ENCODE results near the gene SIX1. TPM values are rescaled to one million over a fixed set of nuclear protein-coding genes. Genes with fewer than 3 reads are reported as not detected.

Gene SIX1
- total RNA-seq, 3 donors from 2014 or later (not counting 1 experiment from before 2014, with no cell fraction given), result not detected

- no peaks in the 10 kb centered on the region for H3K9me3 Mint-ChIP-seq
- H3K27me3 ChIP-seq (ENCODE audit: control insufficient read depth, insufficient read depth, low read length), result no peaks in the 10 kb centered on the region
- 95% methylated on average over 2 of the region's 5 CpGs for WGBS (ENCODE audit: insufficient coverage)
Measured at GRCh38 chr14:60668431-60669112, 19.3 kb upstream of the SIX1 start.

GRCh38 chr14:60665177-60665550 lies 15.9 kb upstream of the SIX1 start:
- 90% methylated on average over 3 of the region's 3 CpGs for WGBS (ENCODE audit: insufficient coverage)
- intact Hi-C loops (cut with micrococcal nuclease), result no loop called here
- ATAC-seq (no peak), DNase-seq (no peak)
- H3K27me3 ChIP-seq (ENCODE audit: control insufficient read depth, insufficient read depth, low read length), result peaks cover 9% of the 10 kb centered on the region
- TF ChIP-seq CTCF (IDR thresholded peaks at IDR 0.05), result no peak
- Mint-ChIP-seq H3K27ac (no peak overlapping the region), H3K27me3 (ENCODE audit: low read depth in 2 of 2) (peaks cover 28 to 33% of the 10 kb centered on the region in 2 donors), H3K9me3 (no peaks in the 10 kb centered on the region), H3K36me3 (no peaks in the 10 kb centered on the region), H3K4me3 (no peak overlapping the region), H3K4me1 (no peaks in the 10 kb centered on the region)
- H3K9me3 ChIP-seq (ENCODE audit: control insufficient read depth, insufficient read depth, low read length), result no peaks in the 10 kb centered on the region
- H3K4me3 ChIP-seq (ENCODE audit: low read length), result no peak overlapping the region
- no peaks in the 10 kb centered on the region for H3K36me3 ChIP-seq (ENCODE audit: control insufficient read depth, insufficient read depth, low read length)
- no peaks in the 10 kb centered on the region for H3K4me1 ChIP-seq (ENCODE audit: control insufficient read depth, insufficient read depth, low read length)
- no peak overlapping the region for H3K27ac ChIP-seq (ENCODE audit: low read length)

More at GRCh38 chr14:60668431-60669112, 19.3 kb upstream of the SIX1 start:
- H3K36me3 ChIP-seq (ENCODE audit: control insufficient read depth, insufficient read depth, low read length), result no peaks in the 10 kb centered on the region
- H3K4me3 Mint-ChIP-seq, result no peak overlapping the region
- no peaks in the 10 kb centered on the region for H3K36me3 Mint-ChIP-seq
- H3K27ac ChIP-seq (ENCODE audit: low read length), result no peak overlapping the region
- H3K27me3 Mint-ChIP-seq (ENCODE audit: low read depth in 2 of 2), result peaks cover 14 to 16% of the 10 kb centered on the region in 2 donors
- ATAC-seq (no peak), DNase-seq (no peak)
- no peak for TF ChIP-seq CTCF (IDR thresholded peaks at IDR 0.05)
- no peaks in the 10 kb centered on the region for H3K9me3 ChIP-seq (ENCODE audit: control insufficient read depth, insufficient read depth, low read length)
- intact Hi-C loops (cut with micrococcal nuclease), result no loop called here
- no peaks in the 10 kb centered on the region for H3K4me1 ChIP-seq (ENCODE audit: control insufficient read depth, insufficient read depth, low read length)
- no peaks in the 10 kb centered on the region for H3K4me1 Mint-ChIP-seq
- no peak overlapping the region for H3K4me3 ChIP-seq (ENCODE audit: low read length)
- no peak overlapping the region for H3K27ac Mint-ChIP-seq

GRCh38 chr14:60662982-60663381 lies 13.7 kb upstream of the SIX1 start:
- H3K9me3 ChIP-seq (ENCODE audit: control insufficient read depth, insufficient read depth, low read length), result no peaks in the 10 kb centered on the region
- peaks cover 41 to 50% of the 10 kb centered on the region in 2 donors for H3K27me3 Mint-ChIP-seq (ENCODE audit: low read depth in 2 of 2)
- H3K27ac ChIP-seq (ENCODE audit: low read length), result no peak overlapping the region
- no peak for TF ChIP-seq CTCF (IDR thresholded peaks at IDR 0.05)
- 73% methylated on average over 1 of the region's 1 CpG for WGBS (ENCODE audit: insufficient coverage)
- DNase-seq (no peak), ATAC-seq (no peak)
- H3K4me1 ChIP-seq (ENCODE audit: control insufficient read depth, insufficient read depth, low read length), result no peaks in the 10 kb centered on the region
- intact Hi-C loops (cut with micrococcal nuclease), result no loop called here
- H3K27me3 ChIP-seq (ENCODE audit: control insufficient read depth, insufficient read depth, low read length), result peaks cover 13% of the 10 kb centered on the region
- no peak overlapping the region for H3K4me3 ChIP-seq (ENCODE audit: low read length)
- no peak overlapping the region for H3K27ac Mint-ChIP-seq
- no peaks in the 10 kb centered on the region for H3K36me3 ChIP-seq (ENCODE audit: control insufficient read depth, insufficient read depth, low read length)
- H3K9me3 Mint-ChIP-seq, result no peaks in the 10 kb centered on the region
- H3K36me3 Mint-ChIP-seq, result no peaks in the 10 kb centered on the region
- peaks cover 4 to 9% of the 10 kb centered on the region in 2 donors for H3K4me1 Mint-ChIP-seq
- no peak overlapping the region for H3K4me3 Mint-ChIP-seq

- H3K9me3 Mint-ChIP-seq, result no peaks in the 10 kb centered on the region
- H3K36me3 ChIP-seq (ENCODE audit: control insufficient read depth, insufficient read depth, low read length), result no peaks in the 10 kb centered on the region
- DNase-seq (no peak), ATAC-seq (no peak)
- H3K4me3 Mint-ChIP-seq, result no peak overlapping the region
- H3K27ac Mint-ChIP-seq, result no peak overlapping the region
- 33% methylated on average over 1 of the region's 1 CpG for WGBS (ENCODE audit: insufficient coverage)
- H3K27me3 ChIP-seq (ENCODE audit: control insufficient read depth, insufficient read depth, low read length), result peaks cover 23% of the 10 kb centered on the region
- TF ChIP-seq CTCF (IDR thresholded peaks at IDR 0.05), result no peak
- no peak overlapping the region for H3K27ac ChIP-seq (ENCODE audit: low read length)
- no peaks in the 10 kb centered on the region for H3K9me3 ChIP-seq (ENCODE audit: control insufficient read depth, insufficient read depth, low read length)
- intact Hi-C loops (cut with micrococcal nuclease), result no loop called here
- peaks cover 9% of the 10 kb centered on the region for H3K4me1 ChIP-seq (ENCODE audit: control insufficient read depth, insufficient read depth, low read length)
- no peaks in the 10 kb centered on the region for H3K36me3 Mint-ChIP-seq
- no peak overlapping the region for H3K4me3 ChIP-seq (ENCODE audit: low read length)
- peaks cover 13% of the 10 kb centered on the region in 2 donors for H3K4me1 Mint-ChIP-seq
- H3K27me3 Mint-ChIP-seq (ENCODE audit: low read depth in 2 of 2), result peaks cover 50 to 56% of the 10 kb centered on the region in 2 donors
Measured at GRCh38 chr14:60661721-60662120, 12.4 kb upstream of the SIX1 start.
